Vagina (tissue), 2 donors: ENCODE results near the gene ZGRF1. TPM values are rescaled to one million over a fixed set of nuclear protein-coding genes. Genes with fewer than 3 reads are reported as not detected.
"Not testable (repeated sequence)": the region's sequence is repeated elsewhere in the genome, so short reads cannot be mapped to it uniquely, and the experiment has no call there.

ENCODE experiments used
- DNase-seq, 2 donors: peaks; one replicate each; pipeline ENCODE4 v3.0.0-alpha.2; 2017; ENCODE audit errors: extremely low spot score in 2 of 2
- H3K27ac ChIP-seq: fragments of 200-600 bp; sonication (generic); one replicate; pipeline ENCODE4 v1.5.1; 2019
- H3K27me3 ChIP-seq: fragments of 200-600 bp; sonication (generic); one replicate; pipeline ENCODE4 v1.5.1; 2019
- H3K36me3 ChIP-seq, 2 donors: fragments of 200-600 bp; sonication (generic); one replicate each; pipeline ENCODE4 v1.5.1; 2017 to 2019
- H3K4me1 ChIP-seq: fragments of 200-600 bp; sonication (generic); one replicate; pipeline ENCODE4 v1.5.1; 2019
- H3K4me3 ChIP-seq, 2 donors: fragments of 200-600 bp; sonication (generic); 1 replicate in 1 of 2; 2 replicates in 1 of 2; pipeline ENCODE4 v1.5.1; 2016 to 2019
- H3K9me3 ChIP-seq: fragments of 200-600 bp; sonication (generic); one replicate; pipeline ENCODE4 v1.5.1; 2019
- CTCF ChIP-seq, 3 experiments: fragments of 450-650 bp in 2 of 3; fragments of 200-600 bp in 1 of 3; sonication (generic) in 1 of 3; IDR thresholded peaks; one replicate each; pipeline ENCODE4 v1.5.1; 2017 to 2019; ENCODE audit warnings: antibody characterized with exemption in 3 of 3, mild to moderate bottlenecking in 2 of 3, moderate library complexity in 2 of 3
- POLR2A ChIP-seq, 2 donors: fragments of 450-650 bp; IDR thresholded peaks; one replicate each; pipeline ENCODE4 v1.6.1; 2017; ENCODE audit warnings: antibody characterized with exemption in 2 of 2, mild to moderate bottlenecking in 2 of 2, moderate library complexity in 2 of 2
- POLR2AphosphoS5 ChIP-seq, 2 donors: sonication (generic); formaldehyde crosslinking; IDR thresholded peaks; one replicate each; pipeline ENCODE4 v1.9.0; 2017; ENCODE audit warnings: antibody characterized with exemption in 2 of 2, mild to moderate bottlenecking in 2 of 2, low read depth in 1 of 2; ENCODE audit not compliant: insufficient read depth in 1 of 2
- intact Hi-C: fragments of 100-400 bp; cut with DNase I; formaldehyde crosslinking; loops from one replicate; pipeline ENCODE4 v1.15.1; 2023
- total RNA-seq: library from RNA; depleted of rRNA; stranded (reverse); fragments of >200 nt; gene quantifications from one replicate; pipeline ENCODE4 v1.2.3, GENCODE V29; 2016

ZGRF1 gene
- total RNA-seq, 1 donor from 2014 or later: 5.6 TPM

GRCh38 chr4:112557676-112558411, 78.9 kb downstream of the ZGRF1 start:
- Histone ChIP-seq H3K27me3 (no peaks in the 10 kb centered on the region), H3K27ac (no peak overlapping the region), H3K4me3 (no peak overlapping the region), H3K36me3 (no peaks in the 10 kb centered on the region), H3K4me1 (no peaks in the 10 kb centered on the region), H3K9me3 (no peaks in the 10 kb centered on the region)
- TF ChIP-seq POLR2A (IDR thresholded peaks at IDR 0.05) (no peak), CTCF (IDR thresholded peaks at IDR 0.05) (no peak), POLR2AphosphoS5 (IDR thresholded peaks at IDR 0.05; ENCODE audit: insufficient read depth in 1 of 2, low read depth in 1 of 2) (no peak)
- intact Hi-C loops: no loop called here
- DNase-seq: no peak

GRCh38 chr4:112554271-112554670, 82.4 kb downstream of the ZGRF1 start:
- H3K27ac ChIP-seq, H3K4me1 ChIP-seq, H3K4me3 ChIP-seq, DNase-seq, H3K36me3 ChIP-seq, H3K9me3 ChIP-seq, H3K27me3 ChIP-seq, intact Hi-C loops: not testable (repeated sequence)

GRCh38 chr4:112552668-112553067, 84.0 kb downstream of the ZGRF1 start:
- intact Hi-C loops: no loop called here
- no peak overlapping the region for H3K27ac ChIP-seq
- no peaks in the 10 kb centered on the region for H3K36me3 ChIP-seq
- H3K4me1 ChIP-seq: no peaks in the 10 kb centered on the region
- no peak overlapping the region for H3K4me3 ChIP-seq
- TF ChIP-seq POLR2AphosphoS5 (IDR thresholded peaks at IDR 0.05; ENCODE audit: insufficient read depth in 1 of 2, low read depth in 1 of 2) (no peak), CTCF (IDR thresholded peaks at IDR 0.05) (no peak), POLR2A (IDR thresholded peaks at IDR 0.05) (no peak)
- no peak for DNase-seq
- no peaks in the 10 kb centered on the region for H3K27me3 ChIP-seq
- H3K9me3 ChIP-seq: no peaks in the 10 kb centered on the region

- no peaks in the 10 kb centered on the region for H3K36me3 ChIP-seq
- no peak overlapping the region for H3K4me3 ChIP-seq
- no peak overlapping the region for H3K27ac ChIP-seq
- H3K4me1 ChIP-seq: no peaks in the 10 kb centered on the region
- intact Hi-C loops: no loop called here
- DNase-seq: no peak
- H3K9me3 ChIP-seq: no peaks in the 10 kb centered on the region
- no peak for TF ChIP-seq CTCF (IDR thresholded peaks at IDR 0.05)
- no peak for TF ChIP-seq POLR2AphosphoS5 (IDR thresholded peaks at IDR 0.05; ENCODE audit: insufficient read depth in 1 of 2, low read depth in 1 of 2)
- no peak for TF ChIP-seq POLR2A (IDR thresholded peaks at IDR 0.05)
- no peaks in the 10 kb centered on the region for H3K27me3 ChIP-seq
These were observed 86.0 kb downstream of the ZGRF1 start for GRCh38 chr4:112550728-112551127.

GRCh38 chr4:112546476-112546875, 90.2 kb downstream of the ZGRF1 start:
- Histone ChIP-seq H3K27ac (no peak overlapping the region), H3K36me3 (no peaks in the 10 kb centered on the region), H3K4me1 (no peaks in the 10 kb centered on the region), H3K27me3 (no peaks in the 10 kb centered on the region), H3K9me3 (no peaks in the 10 kb centered on the region), H3K4me3 (no peak overlapping the region)
- TF ChIP-seq POLR2A (IDR thresholded peaks at IDR 0.05) (no peak), POLR2AphosphoS5 (IDR thresholded peaks at IDR 0.05; ENCODE audit: insufficient read depth in 1 of 2, low read depth in 1 of 2) (no peak), CTCF (IDR thresholded peaks at IDR 0.05) (no peak)
- no peak for DNase-seq
- intact Hi-C loops: no loop called here
